Thyroid gland (tissue), 4 donors: Measurements from ENCODE around the gene IL18RAP. TPM values are rescaled to one million over a fixed set of nuclear protein-coding genes. Genes with fewer than 3 reads are reported as not detected.

ENCODE experiments used
- DNase-seq, 2 donors: peaks; one replicate each; pipeline ENCODE4 v3.0.0-alpha.2; 2019
- H3K27ac ChIP-seq, 3 donors: fragments of 200-600 bp; sonication (generic); 1 replicate in 2 of 3; 2 replicates in 1 of 3; pipeline ENCODE4 v1.5.1; 2016 to 2019; ENCODE audit warnings: mild to moderate bottlenecking in 1 of 3, moderate library complexity in 1 of 3
- H3K27me3 ChIP-seq: fragments of 200-600 bp; sonication (generic); one replicate; pipeline ENCODE4 v1.5.1; 2019
- H3K36me3 ChIP-seq, 2 donors: fragments of 200-600 bp; sonication (generic); one replicate each; pipeline ENCODE4 v1.5.1; 2016 to 2019
- H3K4me1 ChIP-seq, 2 donors: fragments of 200-600 bp; sonication (generic); one replicate each; pipeline ENCODE4 v1.5.1; 2017 to 2019
- H3K4me3 ChIP-seq, 3 donors: fragments of 200-600 bp; sonication (generic); replicated peaks in 1 of 3; 1 replicate in 2 of 3; 2 replicates in 1 of 3; pipeline ENCODE4 v1.5.1; 2016; ENCODE audit warnings: mild to moderate bottlenecking in 1 of 3
- H3K9me3 ChIP-seq: fragments of 200-600 bp; sonication (generic); one replicate; pipeline ENCODE4 v1.5.1; 2017
- CTCF ChIP-seq, 6 experiments: fragments of 200-600 bp in 3 of 6; fragments of 450-650 bp in 3 of 6; sonication (generic) in 3 of 6; IDR thresholded peaks; one replicate each; pipeline ENCODE4 v1.5.1; 2016 to 2019; ENCODE audit warnings: antibody characterized with exemption in 6 of 6, mild to moderate bottlenecking in 2 of 6, inconsistent platforms in 1 of 6, moderate library complexity in 1 of 6
- POLR2A ChIP-seq, 2 donors: fragments of 450-650 bp; IDR thresholded peaks; one replicate each; pipeline ENCODE4 v1.6.1; 2017; ENCODE audit warnings: antibody characterized with exemption in 2 of 2, mild to moderate bottlenecking in 2 of 2, moderate library complexity in 1 of 2
- WGBS, 2 donors: methylation state at CpG; one replicate each; pipeline ENCODE4 v1.1.5; 2017; 5-methylcytosine and 5-hydroxymethylcytosine counted together
- intact Hi-C: fragments of 100-400 bp; cut with DNase I; formaldehyde crosslinking; loops from one replicate; pipeline ENCODE4 v1.15.1; 2023
- total RNA-seq, 4 donors: library from RNA; depleted of rRNA; stranded (reverse); fragments of >200 nt; gene quantifications; one replicate each; pipeline ENCODE4 v1.2.3, GENCODE V29; 2016

IL18RAP gene
- total RNA-seq, 4 donors from 2014 or later = 1.6 to 3.1 (median 2.8) TPM

GRCh38 chr2:102386867-102387541 is 36.0 kb upstream of the IL18RAP start:
- WGBS, 2 donors = 83 to 90% methylated on average over 3 of the region's 3 CpGs
- TF ChIP-seq CTCF (IDR thresholded peaks at IDR 0.05) (no peak), POLR2A (IDR thresholded peaks at IDR 0.05) (no peak)
- H3K36me3 ChIP-seq = no peaks in the 10 kb centered on the region
- H3K4me1 ChIP-seq = no peaks in the 10 kb centered on the region
- DNase-seq = no peak
- intact Hi-C loops = no loop called here
- H3K27me3 ChIP-seq = no peaks in the 10 kb centered on the region
- no peak overlapping the region for H3K4me3 ChIP-seq
- no peaks in the 10 kb centered on the region for H3K9me3 ChIP-seq
- H3K27ac ChIP-seq = no peak overlapping the region

GRCh38 chr2:102387763-102388546 is 35.0 kb upstream of the IL18RAP start:
- Histone ChIP-seq H3K27ac (no peak overlapping the region), H3K27me3 (no peaks in the 10 kb centered on the region), H3K36me3 (no peaks in the 10 kb centered on the region), H3K9me3 (no peaks in the 10 kb centered on the region), H3K4me3 (no peak overlapping the region), H3K4me1 (no peaks in the 10 kb centered on the region)
- WGBS, 2 donors = 90 to 98% methylated on average over 7 of the region's 7 CpGs
- TF ChIP-seq CTCF (IDR thresholded peaks at IDR 0.05) (no peak), POLR2A (IDR thresholded peaks at IDR 0.05) (no peak)
- intact Hi-C loops = no loop called here
- DNase-seq = no peak

GRCh38 chr2:102391565-102391964 is 31.4 kb upstream of the IL18RAP start:
- Histone ChIP-seq H3K9me3 (no peaks in the 10 kb centered on the region), H3K27ac (no peak overlapping the region), H3K36me3 (no peaks in the 10 kb centered on the region), H3K4me1 (no peaks in the 10 kb centered on the region), H3K27me3 (no peaks in the 10 kb centered on the region), H3K4me3 (no peak overlapping the region)
- 88 to 89% methylated on average over 2 of the region's 2 CpGs for WGBS, 2 donors
- no peak for TF ChIP-seq POLR2A (IDR thresholded peaks at IDR 0.05)
- no peak for TF ChIP-seq CTCF (IDR thresholded peaks at IDR 0.05)
- DNase-seq = no peak
- intact Hi-C loops = no loop called here

- Histone ChIP-seq H3K4me3 (no peak overlapping the region), H3K27ac (no peak overlapping the region), H3K4me1 (no peaks in the 10 kb centered on the region), H3K9me3 (no peaks in the 10 kb centered on the region), H3K36me3 (no peaks in the 10 kb centered on the region), H3K27me3 (no peaks in the 10 kb centered on the region)
- no peak for DNase-seq
- TF ChIP-seq POLR2A (IDR thresholded peaks at IDR 0.05) = no peak
- no peak for TF ChIP-seq CTCF (IDR thresholded peaks at IDR 0.05)
- intact Hi-C loops = no loop called here
- WGBS, 2 donors = 83 to 97% methylated on average over 3 of the region's 3 CpGs
These were observed 30.9 kb upstream of the IL18RAP start for GRCh38 chr2:102392096-102392495.

- intact Hi-C loops = no loop called here
- Histone ChIP-seq H3K4me1 (no peaks in the 10 kb centered on the region), H3K9me3 (no peaks in the 10 kb centered on the region), H3K4me3 (no peak overlapping the region), H3K36me3 (no peaks in the 10 kb centered on the region), H3K27ac (no peak overlapping the region), H3K27me3 (no peaks in the 10 kb centered on the region)
- no peak for DNase-seq
- 41 to 86% methylated on average over 1 of the region's 1 CpG for WGBS, 2 donors
- no peak for TF ChIP-seq POLR2A (IDR thresholded peaks at IDR 0.05)
These were observed 30.0 kb upstream of the IL18RAP start for GRCh38 chr2:102392942-102393341.
